H1 (cell line): ENCODE measurements around the gene SERINC1. TPM values are rescaled to one million over a fixed set of nuclear protein-coding genes. Genes with fewer than 3 reads are reported as not detected.

Source experiments
- CTCF ChIA-PET: fragments of 300-600 bp; sonication (Branson Sonifier 250); formaldehyde crosslinking; loops from one replicate; lab custom pipeline; 2021; ENCODE audit not compliant: partially characterized antibody; lab: Charles Lee
- POLR2A ChIA-PET: fragments of 300-600 bp; sonication (Branson Sonifier 250); formaldehyde crosslinking; loops from one replicate; lab custom pipeline; 2021; ENCODE audit warnings: inconsistent platforms; ENCODE audit not compliant: partially characterized antibody; lab: Charles Lee
- DNase-seq, 2 experiments: peaks; one replicate each; pipeline versions ENCODE4 v3.0.0 to v3.0.0-alpha.2; 2010 to 2022; ENCODE audit warnings: low spot score in 2 of 2, low read depth in 1 of 2, mixed read lengths in 1 of 2
- FAIRE-seq: peaks from 2 replicates; lab custom pipeline; 2011; peaks lifted over from hg19 to GRCh38; lab: Jason Lieb, UNC
- H2AFZ ChIP-seq: 2 replicates; pipeline ENCODE4 v1.8.1; 2012; ENCODE audit warnings: low read length, inconsistent platforms
- H2AK5ac ChIP-seq: 2 replicates; pipeline ENCODE4 v1.6.1; 2013; ENCODE audit warnings: low read depth, low read length
- H2BK120ac ChIP-seq: replicated peaks from 2 replicates; pipeline ENCODE3; 2013; ENCODE audit warnings: low read depth, low read length, inconsistent platforms
- H2BK12ac ChIP-seq: 2 replicates; pipeline ENCODE4 v1.6.1; 2013; ENCODE audit warnings: low read depth, low read length
- H2BK15ac ChIP-seq: 2 replicates; pipeline ENCODE4 v1.6.1; 2013; ENCODE audit warnings: low read length
- H2BK20ac ChIP-seq: 2 replicates; pipeline ENCODE4 v1.6.1; 2013; ENCODE audit warnings: low read length
- H2BK5ac ChIP-seq: 2 replicates; pipeline ENCODE4 v1.6.1; 2013; ENCODE audit warnings: low read depth, low read length
- H3K14ac ChIP-seq: 2 replicates; pipeline ENCODE4 v1.6.1; 2013; ENCODE audit warnings: inconsistent platforms; ENCODE audit not compliant: insufficient read length
- H3K18ac ChIP-seq: 2 replicates; pipeline ENCODE4 v1.6.1; 2013; ENCODE audit warnings: low read length; ENCODE audit errors: extremely low read depth
- H3K23ac ChIP-seq: 2 replicates; pipeline ENCODE4 v1.6.1; 2013; ENCODE audit warnings: inconsistent platforms; ENCODE audit not compliant: insufficient read length
- H3K23me2 ChIP-seq: 2 replicates; pipeline ENCODE4 v1.6.1; 2013; ENCODE audit warnings: low read depth, low read length
- H3K27ac ChIP-seq: 2 replicates; pipeline ENCODE4 v1.6.1; 2011; ENCODE audit warnings: low read depth, low read length, inconsistent platforms
- H3K27me3 ChIP-seq, 4 experiments: replicated peaks in 1 of 4; 1 replicate in 1 of 4; 2 replicates in 3 of 4; pipeline versions ENCODE4 v1.6.1 to v1.8.1; 2011 to 2013; ENCODE audit warnings: low read length in 3 of 4, mild to moderate bottlenecking in 3 of 4, inconsistent platforms in 2 of 4, mixed read lengths in 2 of 4, moderate library complexity in 1 of 4; ENCODE audit not compliant: control insufficient read depth in 3 of 4, insufficient read depth in 3 of 4; ENCODE audit errors: extremely low read depth in 1 of 4
- H3K36me3 ChIP-seq, 4 experiments: 2 replicates each; pipeline versions ENCODE4 v1.6.1 to v1.8.1; 2011 to 2013; ENCODE audit warnings: mild to moderate bottlenecking in 4 of 4, low read length in 3 of 4, moderate library complexity in 2 of 4, control low read depth in 1 of 4, inconsistent platforms in 1 of 4; ENCODE audit not compliant: insufficient read depth in 4 of 4, control insufficient read depth in 2 of 4
- H3K4ac ChIP-seq: replicated peaks from 2 replicates; pipeline ENCODE3; 2013; ENCODE audit warnings: low read length, low read depth, mixed read lengths, inconsistent platforms; ENCODE audit not compliant: insufficient read length
- H3K4me1 ChIP-seq, 4 experiments: replicated peaks in 1 of 4; 1 replicate in 1 of 4; 2 replicates in 3 of 4; pipeline versions ENCODE4 v1.6.1 to v1.8.1; 2011 to 2013; ENCODE audit warnings: low read length in 3 of 4, inconsistent platforms in 2 of 4, mixed read lengths in 1 of 4; ENCODE audit not compliant: insufficient read depth in 4 of 4, control insufficient read depth in 3 of 4
- H3K4me2 ChIP-seq, 2 experiments: 2 replicates each; pipeline versions ENCODE4 v1.6.1 to v1.8.1; 2011 to 2013; ENCODE audit warnings: low read depth in 2 of 2, low read length in 2 of 2, control low read depth in 1 of 2, inconsistent platforms in 1 of 2, mild to moderate bottlenecking in 1 of 2; ENCODE audit not compliant: insufficient read depth in 1 of 2
- H3K4me3 ChIP-seq, 4 experiments: fragments of 200-600, 300-600 bp in 1 of 4; sonication (generic), shearing (Covaris generic), sonication (Bioruptor Twin) in 1 of 4; 2 replicates each; pipeline versions ENCODE4 v1.5.1 to v1.8.1; 2011 to 2016; ENCODE audit warnings: low read length in 4 of 4, low read depth in 3 of 4, control low read depth in 2 of 4, inconsistent platforms in 2 of 4, mild to moderate bottlenecking in 2 of 4, mixed read lengths in 1 of 4, moderate library complexity in 1 of 4; ENCODE audit not compliant: insufficient read depth in 2 of 4; ENCODE audit errors: extremely low read depth in 1 of 4
- H3K56ac ChIP-seq: replicated peaks from 2 replicates; pipeline ENCODE3; 2013; ENCODE audit warnings: low read depth, mild to moderate bottlenecking, mixed read lengths, low read length, inconsistent platforms; ENCODE audit not compliant: insufficient read length
- H3K79me1 ChIP-seq: 2 replicates; pipeline ENCODE4 v1.6.1; 2013; ENCODE audit warnings: low read depth, low read length, control low read depth
- H3K79me2 ChIP-seq, 2 experiments: 2 replicates each; pipeline versions ENCODE4 v1.6.1 to v1.8.1; 2012 to 2013; ENCODE audit warnings: low read length in 2 of 2, mild to moderate bottlenecking in 2 of 2, inconsistent platforms in 1 of 2; ENCODE audit not compliant: insufficient read depth in 2 of 2, control insufficient read depth in 1 of 2
- H3K9ac ChIP-seq, 4 experiments: replicated peaks in 1 of 4; 1 replicate in 1 of 4; 2 replicates in 3 of 4; pipeline versions ENCODE4 v1.6.1 to v1.8.1; 2011 to 2013; ENCODE audit warnings: low read depth in 3 of 4, low read length in 3 of 4, control low read depth in 2 of 4, mild to moderate bottlenecking in 2 of 4, moderate library complexity in 2 of 4, inconsistent platforms in 1 of 4; ENCODE audit errors: extremely low read depth in 1 of 4
- H3K9me3 ChIP-seq, 2 experiments: 2 replicates each; pipeline versions ENCODE4 v1.6.1 to v1.8.1; 2012 to 2013; ENCODE audit warnings: mild to moderate bottlenecking in 2 of 2, moderate library complexity in 2 of 2, control low read depth in 1 of 2, inconsistent platforms in 1 of 2, low read depth in 1 of 2, low read length in 1 of 2, mixed read lengths in 1 of 2; ENCODE audit not compliant: insufficient read depth in 2 of 2
- H4K20me1 ChIP-seq, 2 experiments: replicated peaks in 1 of 2; 2 replicates each; pipeline versions ENCODE3 to v1.8.1; 2011 to 2013; ENCODE audit warnings: inconsistent platforms in 2 of 2, low read length in 2 of 2, mild to moderate bottlenecking in 1 of 2; ENCODE audit not compliant: insufficient read depth in 2 of 2, control insufficient read depth in 1 of 2
- H4K5ac ChIP-seq: 2 replicates; pipeline ENCODE4 v1.6.1; 2013; ENCODE audit warnings: low read length, low read depth, mixed read lengths, inconsistent platforms; ENCODE audit not compliant: insufficient read length
- H4K8ac ChIP-seq: 2 replicates; pipeline ENCODE4 v1.8.0; 2013; ENCODE audit warnings: mild to moderate bottlenecking, moderate library complexity, low read length, inconsistent platforms; ENCODE audit not compliant: insufficient read depth; ENCODE audit errors: extremely low read depth
- H4K91ac ChIP-seq: replicated peaks from 2 replicates; pipeline ENCODE3; 2013; ENCODE audit warnings: low read length, mixed read lengths, inconsistent platforms; ENCODE audit not compliant: insufficient read length
- CREB1 ChIP-seq: IDR thresholded peaks from 2 replicates; pipeline ENCODE4 v1.6.1; 2012; ENCODE audit warnings: inconsistent platforms
- EP300 ChIP-seq, 2 experiments: IDR thresholded peaks; 1 replicate in 1 of 2; 2 replicates in 1 of 2; pipeline ENCODE4 v1.6.1; 2011 to 2012; ENCODE audit warnings: low read depth in 2 of 2, low read length in 2 of 2, mild to moderate bottlenecking in 2 of 2, borderline replicate concordance in 1 of 2, inconsistent platforms in 1 of 2, moderate library complexity in 1 of 2
- JUN ChIP-seq: IDR thresholded peaks from 2 replicates; pipeline ENCODE4 v1.6.1; 2011; ENCODE audit warnings: low read depth, mild to moderate bottlenecking, improper control_type of control experiment, low read length
- RNF2 ChIP-seq: fragments of 200-900, 300-1000 bp; sonication (generic); IDR thresholded peaks from 2 replicates; pipeline ENCODE4 v1.7.1; 2016; ENCODE audit warnings: borderline replicate concordance, low read depth, mild to moderate bottlenecking, antibody characterized with exemption, low read length; ENCODE audit not compliant: poor library complexity, severe bottlenecking; ENCODE audit errors: missing control alignments
- polyA plus RNA-seq, 7 experiments: library from polyadenylated mRNA; depleted of rRNA in 3 of 7; stranded (reverse) in 5 of 7; unstranded in 2 of 7; fragments of >200 nt in 5 of 7; fragments of 200-250 nt in 2 of 7; gene quantifications; 1 replicate in 5 of 7; 2 replicates in 1 of 7; 4 replicates in 1 of 7; pipeline versions ENCODE4 v1.2.1 to v1.2.3, GENCODE V29; 2011 to 2013; ENCODE audit warnings: missing spikeins in 2 of 7, mixed read lengths in 2 of 7
- total RNA-seq: library from RNA; stranded (reverse); fragmentation: NEBNext Ultra II Directional; extraction: Animal tissue kit (Norgen Biotek cat#: 25700); gene quantifications from 2 replicates; pipeline ENCODE4 v1.2.1, GENCODE V29; 2021

Gene SERINC1
- total and polyA plus RNA-seq, 2 of the 8 experiments (the other 6 are each of a cell fraction or from before 2014, with no cell fraction given): 15.4 to 38.6 TPM

- CTCF ChIA-PET: no interaction called here
- Histone ChIP-seq H3K4me1 (no peaks in the 10 kb centered on the region), H3K4ac (no peak overlapping the region), H2AFZ (no peak overlapping the region), H3K36me3 (peaks cover 0 to 39% (median 15%) of the 10 kb centered on the region in 4 experiments; a peak in 4 of 8 replicates)
- TF ChIP-seq RNF2: no peak
- TF ChIP-seq EP300 (IDR thresholded peaks at IDR 0.05; ENCODE audit: borderline replicate concordance in 1 of 2, low read depth in 2 of 2, low read length in 2 of 2): no peak
- no peak for TF ChIP-seq JUN
- TF ChIP-seq CREB1: no peak
- TF ChIP-seq, all 59 proteins: peak for 0
- Histone ChIP-seq H3K4me2 (no peak overlapping the region), H2AK5ac (no peak overlapping the region), H3K27me3 (no peaks in the 10 kb centered on the region), H4K5ac (no peak overlapping the region), H3K9me3 (no peaks in the 10 kb centered on the region), H4K91ac (no peak overlapping the region), H3K56ac (no peak overlapping the region), H3K27ac (no peak overlapping the region), H3K9ac (no peak overlapping the region), H3K18ac (no peak overlapping the region), H3K79me2 (no peaks in the 10 kb centered on the region), H2BK20ac (no peak overlapping the region), H3K23me2 (no peaks in the 10 kb centered on the region), H3K4me3 (no peak overlapping the region), H2BK12ac (no peak overlapping the region), H2BK120ac (no peak overlapping the region), H3K14ac (no peak overlapping the region), H2BK5ac (no peak overlapping the region), H3K23ac (no peak overlapping the region), H3K79me1 (no peaks in the 10 kb centered on the region), H2BK15ac (no peak overlapping the region), H4K8ac (no peak overlapping the region), H4K20me1 (peaks cover 0 to 3% of the 10 kb centered on the region in 2 experiments)
- no peak for FAIRE-seq
- POLR2A ChIA-PET: no interaction called here
- DNase-seq: no peak
Observed at GRCh38 chr6:122429323-122429722, 42.3 kb downstream of the SERINC1 start.
